BE2C (cell line): ENCODE data around the gene MAP4.

Experiments
- DNase-seq: peaks from one replicate; pipeline ENCODE4 v3.0.0-alpha.2; 2020
- H3K27me3 ChIP-seq: fragments of 250-450 bp; sonication (Bioruptor Pico); 2 replicates; pipeline ENCODE4 v1.5.1; 2020; ENCODE audit warnings: mild to moderate bottlenecking
- H3K36me3 ChIP-seq: fragments of 250-450 bp; sonication (Bioruptor Pico); 2 replicates; pipeline ENCODE4 v1.5.1; 2020; ENCODE audit warnings: mild to moderate bottlenecking
- H3K4me1 ChIP-seq: fragments of 250-450 bp; sonication (Bioruptor Pico); 2 replicates; pipeline ENCODE4 v1.5.1; 2020
- H3K4me3 ChIP-seq: 2 replicates; pipeline ENCODE4 v1.5.1; 2011; ENCODE audit warnings: low read depth, low read length
- H3K9me3 ChIP-seq: fragments of 250-450 bp; sonication (Bioruptor Pico); 2 replicates; pipeline ENCODE4 v1.5.1; 2020
- CTCF ChIP-seq: IDR thresholded peaks from 2 replicates; pipeline ENCODE4 v1.5.1; 2012; ENCODE audit warnings: mild to moderate bottlenecking, low read depth, low read length

Gene MAP4

GRCh38 chr3:47854720-47855455 is 161.3 kb downstream of the MAP4 start:
- H3K4me3 ChIP-seq, result no peak overlapping the region
- no peak for DNase-seq
- H3K9me3 ChIP-seq, result no peaks in the 10 kb centered on the region
- H3K4me1 ChIP-seq, result no peaks in the 10 kb centered on the region
- no peak for TF ChIP-seq CTCF
- no peaks in the 10 kb centered on the region for H3K27me3 ChIP-seq
- H3K36me3 ChIP-seq, result peaks cover 4% of the 10 kb centered on the region

- DNase-seq, result no peak
- H3K36me3 ChIP-seq, result peaks cover 11% of the 10 kb centered on the region
- no peaks in the 10 kb centered on the region for H3K9me3 ChIP-seq
- H3K27me3 ChIP-seq, result no peaks in the 10 kb centered on the region
- no peak overlapping the region for H3K4me3 ChIP-seq
- TF ChIP-seq CTCF, result no peak
- no peaks in the 10 kb centered on the region for H3K4me1 ChIP-seq
Observed at GRCh38 chr3:47854267-47854666, 161.9 kb downstream of the MAP4 start.

- no peaks in the 10 kb centered on the region for H3K4me1 ChIP-seq
- no peak for DNase-seq
- H3K36me3 ChIP-seq, result peaks cover 23% of the 10 kb centered on the region
- TF ChIP-seq CTCF, result no peak
- no peaks in the 10 kb centered on the region for H3K27me3 ChIP-seq
- H3K9me3 ChIP-seq, result no peaks in the 10 kb centered on the region
- H3K4me3 ChIP-seq, result no peak overlapping the region
Observed at GRCh38 chr3:47852604-47853602, 163.3 kb downstream of the MAP4 start.

GRCh38 chr3:47851888-47852603 is 164.2 kb downstream of the MAP4 start:
- TF ChIP-seq CTCF, result no peak
- H3K36me3 ChIP-seq, result peaks cover 32% of the 10 kb centered on the region
- no peaks in the 10 kb centered on the region for H3K27me3 ChIP-seq
- DNase-seq, result no peak
- H3K4me1 ChIP-seq, result no peaks in the 10 kb centered on the region
- no peak overlapping the region for H3K4me3 ChIP-seq
- H3K9me3 ChIP-seq, result no peaks in the 10 kb centered on the region

- H3K36me3 ChIP-seq, result peaks cover 43% of the 10 kb centered on the region
- no peak for DNase-seq
- TF ChIP-seq CTCF, result no peak
- H3K4me3 ChIP-seq, result no peak overlapping the region
- H3K9me3 ChIP-seq, result no peaks in the 10 kb centered on the region
- H3K27me3 ChIP-seq, result no peaks in the 10 kb centered on the region
- H3K4me1 ChIP-seq, result no peaks in the 10 kb centered on the region
Observed at GRCh38 chr3:47850564-47851410, 165.4 kb downstream of the MAP4 start.
